Loucy (cell line): ENCODE results near the gene KRT80.

Source experiments
- EZH2phosphoT487 ChIP-seq: fragments of 200-600 bp; IDR thresholded peaks from 2 replicates; pipeline ENCODE4 v1.6.1; 2018; ENCODE audit warnings: antibody characterized with exemption, mild to moderate bottlenecking, moderate library complexity, borderline replicate concordance
- TF ChIP-seq, protein P1 (sequence below): fragments of 200-600 bp; sonication (generic); conservative IDR thresholded peaks from 2 replicates; pipeline ENCODE4 v1.5.1; 2014; ENCODE audit warnings: mild to moderate bottlenecking, antibody characterized with exemption, low read length

DNA sequence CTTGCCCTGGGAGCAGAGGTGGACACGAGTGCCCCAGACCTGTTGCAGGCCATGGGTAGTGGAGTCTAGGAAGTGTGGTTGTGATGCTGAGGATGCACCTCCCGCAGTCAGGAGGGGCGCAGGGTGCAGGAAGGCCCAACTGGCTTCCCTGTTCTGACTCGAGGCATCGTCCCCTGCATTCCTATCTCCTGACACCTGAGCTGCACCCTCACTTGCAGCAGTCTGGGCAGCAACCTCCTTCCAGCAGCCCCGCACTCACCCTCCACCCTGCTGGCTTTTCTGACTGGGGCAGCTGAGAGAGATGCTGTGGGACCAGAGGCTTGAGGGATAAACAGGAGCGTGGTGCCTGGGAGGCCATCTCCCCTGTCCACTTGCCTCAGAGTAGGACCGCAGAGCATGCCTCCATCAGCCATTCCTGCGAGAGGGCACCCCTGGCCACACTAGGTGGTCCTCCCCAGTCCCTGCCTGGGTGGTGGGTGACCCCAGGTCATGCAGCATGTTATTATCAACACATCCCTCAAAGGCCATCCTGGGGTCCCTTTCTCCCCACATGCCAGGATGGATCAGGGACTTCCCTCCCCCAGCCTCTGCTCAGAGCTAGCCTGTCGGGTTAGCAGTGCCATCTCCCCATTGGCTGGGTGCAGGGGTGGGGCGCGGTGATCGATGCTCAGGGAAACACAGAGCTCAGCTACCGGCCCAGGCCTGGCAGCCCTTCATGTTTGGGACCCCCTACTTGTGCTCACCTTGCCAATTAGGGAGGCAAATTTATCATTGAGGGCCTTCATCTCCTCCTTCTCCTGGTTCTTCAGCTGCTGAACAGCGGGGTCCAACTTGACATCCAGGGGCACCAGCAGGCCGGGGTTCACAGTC is 719 bp downstream of the KRT80 start:
- TF ChIP-seq, protein P1, sequence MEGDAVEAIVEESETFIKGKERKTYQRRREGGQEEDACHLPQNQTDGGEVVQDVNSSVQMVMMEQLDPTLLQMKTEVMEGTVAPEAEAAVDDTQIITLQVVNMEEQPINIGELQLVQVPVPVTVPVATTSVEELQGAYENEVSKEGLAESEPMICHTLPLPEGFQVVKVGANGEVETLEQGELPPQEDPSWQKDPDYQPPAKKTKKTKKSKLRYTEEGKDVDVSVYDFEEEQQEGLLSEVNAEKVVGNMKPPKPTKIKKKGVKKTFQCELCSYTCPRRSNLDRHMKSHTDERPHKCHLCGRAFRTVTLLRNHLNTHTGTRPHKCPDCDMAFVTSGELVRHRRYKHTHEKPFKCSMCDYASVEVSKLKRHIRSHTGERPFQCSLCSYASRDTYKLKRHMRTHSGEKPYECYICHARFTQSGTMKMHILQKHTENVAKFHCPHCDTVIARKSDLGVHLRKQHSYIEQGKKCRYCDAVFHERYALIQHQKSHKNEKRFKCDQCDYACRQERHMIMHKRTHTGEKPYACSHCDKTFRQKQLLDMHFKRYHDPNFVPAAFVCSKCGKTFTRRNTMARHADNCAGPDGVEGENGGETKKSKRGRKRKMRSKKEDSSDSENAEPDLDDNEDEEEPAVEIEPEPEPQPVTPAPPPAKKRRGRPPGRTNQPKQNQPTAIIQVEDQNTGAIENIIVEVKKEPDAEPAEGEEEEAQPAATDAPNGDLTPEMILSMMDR: no peak
- no peak for TF ChIP-seq EZH2phosphoT487
